Lower leg skin (tissue), 3 donors: ENCODE measurements around the gene SLC41A1.

Experiments used
- CTCF ChIP-seq, 3 donors: fragments of 450-650 bp; IDR thresholded peaks; one replicate each; pipeline ENCODE4 v1.5.1; 2016; ENCODE audit warnings: antibody characterized with exemption in 3 of 3, mild to moderate bottlenecking in 3 of 3, moderate library complexity in 2 of 3
- POLR2A ChIP-seq, 2 donors: fragments of 450-650 bp; IDR thresholded peaks; one replicate each; pipeline ENCODE4 v1.6.1; 2016 to 2017; ENCODE audit warnings: antibody characterized with exemption in 2 of 2, mild to moderate bottlenecking in 1 of 2, moderate library complexity in 1 of 2

DNA sequence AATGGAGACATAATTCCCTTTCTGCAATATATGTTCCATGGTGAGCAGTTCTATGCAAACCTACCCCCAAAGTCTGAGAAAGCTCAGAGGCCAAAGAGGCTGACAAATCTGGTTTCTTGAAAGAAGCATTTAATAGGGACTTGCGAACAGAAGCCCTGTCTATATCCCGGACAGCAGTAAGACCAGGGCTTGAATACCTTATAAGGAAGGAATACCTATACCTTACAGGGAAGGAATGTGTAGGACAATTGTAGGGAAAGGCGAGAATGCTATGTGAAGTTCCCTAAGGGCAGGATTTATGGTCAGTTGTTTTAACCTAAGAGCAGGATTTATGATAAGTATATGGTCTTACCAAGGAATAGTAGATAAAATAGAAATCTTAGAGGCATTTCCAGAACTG is 5.0 kb upstream of the SLC41A1 start:
- TF ChIP-seq CTCF (IDR thresholded peaks at IDR 0.05) (no peak), POLR2A (IDR thresholded peaks at IDR 0.05) (no peak)
